Fibroblast of villous mesenchyme (primary cell): ENCODE results near the gene ATP11A. TPM values are rescaled to one million over a fixed set of nuclear protein-coding genes. Genes with fewer than 3 reads are reported as not detected.
A peak's percentile ranks its signal among the peaks of the same experiment; 100 is the strongest.
"Not testable (repeated sequence)": the region's sequence is repeated elsewhere in the genome, so short reads cannot be mapped to it uniquely, and the experiment has no call there.

ENCODE experiments used
- DNase-seq: peaks from one replicate; pipeline ENCODE4 v3.0.0-alpha.2; 2010; ENCODE audit warnings: low read depth
- H3K4me3 ChIP-seq: 2 replicates; pipeline ENCODE4 v1.5.1; 2011; ENCODE audit warnings: low read depth, mild to moderate bottlenecking, low read length
- CTCF ChIP-seq: IDR thresholded peaks from 2 replicates; pipeline ENCODE4 v1.5.1; 2012; ENCODE audit warnings: low read depth, mild to moderate bottlenecking, low read length; ENCODE audit not compliant: insufficient read depth
- total RNA-seq: library from RNA; depleted of rRNA; stranded (reverse); fragments of >200 nt; gene quantifications from 2 replicates; pipeline ENCODE4 v1.2.3, GENCODE V29; 2012

The ATP11A gene
- total RNA-seq, 1 donor = 6.9 TPM

DNA sequence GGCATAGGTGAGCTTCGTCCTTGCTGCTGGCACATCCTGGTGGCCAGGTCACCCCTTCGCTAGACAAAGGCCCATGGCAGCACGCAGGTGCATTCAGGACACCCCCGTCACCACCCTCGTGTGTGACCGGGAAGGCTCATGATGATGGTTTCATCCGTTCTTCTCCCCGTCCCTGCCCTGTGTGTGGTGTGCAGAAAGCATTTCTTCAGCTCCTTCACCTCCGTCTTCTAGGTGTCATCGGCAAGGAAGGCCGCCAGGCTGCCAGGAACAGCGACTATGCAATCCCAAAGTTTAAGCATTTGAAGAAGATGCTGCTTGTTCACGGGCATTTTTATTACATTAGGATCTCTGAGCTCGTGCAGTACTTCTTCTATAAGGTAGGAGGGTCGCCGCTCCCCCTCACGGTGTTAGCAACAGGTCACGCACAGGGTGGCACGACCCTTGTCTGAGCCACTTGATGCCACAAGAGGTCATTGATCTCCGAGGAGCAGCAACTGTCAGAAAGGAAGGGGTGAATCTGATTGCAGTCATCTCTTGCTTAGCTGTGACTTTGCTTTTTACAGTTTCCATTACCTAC is 168.2 kb downstream of the ATP11A start:
- H3K4me3 ChIP-seq = no peak overlapping the region
- no peak for TF ChIP-seq CTCF
- no peak for DNase-seq

DNA sequence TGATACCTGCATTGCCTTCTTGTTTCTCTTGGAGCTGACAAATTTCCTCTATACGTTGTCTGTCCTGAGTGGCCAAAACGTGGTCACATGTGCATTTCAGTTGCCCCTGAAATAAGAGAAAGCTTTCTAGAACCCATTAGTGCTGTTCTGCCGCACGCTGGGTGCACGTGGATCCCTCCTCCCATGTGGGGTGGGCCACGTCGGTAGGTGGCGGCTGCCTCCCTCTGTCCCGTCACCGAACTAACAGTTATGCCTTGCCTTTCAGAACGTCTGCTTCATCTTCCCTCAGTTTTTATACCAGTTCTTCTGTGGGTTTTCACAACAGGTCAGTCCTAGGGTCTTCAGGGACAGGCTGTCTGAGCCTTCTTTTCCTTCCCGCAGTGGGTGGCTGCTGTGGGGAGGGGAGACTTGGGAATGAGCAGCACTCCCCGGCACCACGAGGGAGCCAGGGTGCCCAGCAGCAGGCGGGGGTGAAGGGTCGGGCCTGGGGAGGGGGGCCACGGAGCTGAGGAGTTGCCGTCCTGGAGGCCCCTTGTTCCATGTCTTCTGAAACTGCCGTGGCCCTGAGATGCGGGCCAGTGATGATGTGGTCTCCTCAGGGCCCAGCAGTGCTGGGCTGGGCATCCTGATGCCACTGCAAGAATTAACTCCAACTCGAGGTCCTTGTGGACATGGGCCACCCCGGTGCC is 169.4 kb downstream of the ATP11A start:
- TF ChIP-seq CTCF = no peak
- DNase-seq = no peak
- H3K4me3 ChIP-seq = no peak overlapping the region

DNA sequence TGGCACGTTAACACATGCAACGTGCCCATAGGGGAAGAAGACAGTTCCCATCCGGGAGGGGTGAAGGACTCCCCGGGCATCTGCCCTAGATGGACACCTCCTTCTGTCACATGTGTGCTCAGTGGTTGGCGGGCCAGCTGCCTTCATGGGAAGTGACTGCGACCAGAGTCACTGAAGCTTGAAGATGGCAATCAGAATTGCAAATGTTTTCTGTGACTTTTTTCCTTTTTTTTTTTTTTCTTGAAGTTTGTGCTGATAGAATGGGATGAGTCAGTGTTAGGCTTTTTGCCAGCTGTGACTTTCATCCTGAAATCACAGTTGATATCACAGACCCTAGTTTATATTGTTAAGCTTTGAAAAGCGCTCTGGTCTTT is 170.0 kb downstream of the ATP11A start:
- DNase-seq = peak; percentile 22
- no peak for TF ChIP-seq CTCF
- no peak overlapping the region for H3K4me3 ChIP-seq

DNA sequence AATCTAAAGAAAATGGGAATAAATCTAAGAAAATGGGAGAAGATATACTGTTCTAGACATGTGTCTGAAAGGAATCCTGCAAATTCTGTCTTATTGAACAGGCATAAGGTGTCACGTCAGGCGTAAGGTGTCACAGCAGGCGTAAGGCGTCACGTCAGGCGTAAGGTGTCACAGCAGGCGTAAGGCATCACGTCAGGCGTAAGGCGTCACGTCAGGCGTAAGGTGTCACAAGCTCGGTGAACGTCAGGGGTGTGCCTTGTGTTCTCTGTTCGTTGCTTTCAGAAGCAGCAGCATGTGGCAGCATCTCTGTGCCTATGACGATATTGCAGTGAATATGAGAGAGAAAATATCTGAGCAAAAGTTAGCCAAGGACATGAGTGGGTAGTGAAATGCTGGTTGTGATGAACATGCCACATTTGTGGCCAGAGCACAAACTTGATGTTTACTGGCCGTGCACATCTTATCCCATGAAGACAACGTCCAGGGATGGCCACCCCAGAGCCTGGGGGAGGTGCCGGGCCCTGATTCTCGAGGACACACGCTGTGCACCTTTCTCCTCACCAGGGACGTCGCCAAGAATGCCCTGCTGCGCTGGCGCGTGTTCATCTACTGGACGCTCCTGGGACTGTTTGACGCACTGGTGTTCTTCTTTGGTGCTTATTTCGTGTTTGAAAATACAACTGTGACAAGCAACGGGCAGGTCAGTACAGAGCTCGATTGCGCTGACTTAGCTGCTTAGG is 172.2 kb downstream of the ATP11A start:
- DNase-seq = no peak
- no peak overlapping the region for H3K4me3 ChIP-seq
- no peak for TF ChIP-seq CTCF

GRCh38 chr13:112863356-112863755 is 173.5 kb downstream of the ATP11A start:
- not testable (repeated sequence) for H3K4me3 ChIP-seq, DNase-seq

- not testable (repeated sequence) for H3K4me3 ChIP-seq
Observed at GRCh38 chr13:112865478-112865877, 175.6 kb downstream of the ATP11A start.

GRCh38 chr13:112867301-112867711 is 177.5 kb downstream of the ATP11A start:
- no peak for TF ChIP-seq CTCF
- H3K4me3 ChIP-seq = no peak overlapping the region
- no peak for DNase-seq

More at GRCh38 chr13:112865478-112865877, 175.6 kb downstream of the ATP11A start:
- not testable (repeated sequence) for DNase-seq
